HG03108 (cell line): ENCODE data around the gene SLC6A9.
A peak's percentile ranks its signal among the peaks of the same experiment; 100 is the strongest.

Source experiments
- ATAC-seq: cut with Tn5 transposase; IDR thresholded peaks from one replicate; pipeline ENCODE4 v1.9.1; 2021; ENCODE audit warnings: moderate library complexity; ENCODE audit not compliant: unreplicated experiment

SLC6A9 gene

DNA sequence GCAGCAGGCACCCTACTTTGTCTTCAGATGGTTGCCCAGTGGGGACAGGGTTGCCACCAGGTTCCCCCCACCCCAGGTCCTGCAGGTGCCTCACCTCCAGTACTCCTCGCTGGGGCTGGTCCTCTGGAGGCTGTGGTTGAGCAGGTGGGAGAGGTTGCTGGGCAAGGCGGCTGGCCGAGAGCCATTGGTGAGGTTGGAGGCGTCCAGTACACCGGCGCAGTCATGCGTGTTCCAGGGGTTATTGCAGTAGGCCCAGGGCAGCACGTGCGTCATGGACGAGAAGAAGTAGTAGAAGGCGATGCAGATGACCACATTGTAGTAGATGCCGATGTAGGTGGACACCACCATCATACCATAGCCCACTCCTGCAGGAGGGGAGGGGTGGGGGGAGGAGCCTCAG, 23.0 kb downstream of the SLC6A9 start:
- ATAC-seq, result no peak

DNA sequence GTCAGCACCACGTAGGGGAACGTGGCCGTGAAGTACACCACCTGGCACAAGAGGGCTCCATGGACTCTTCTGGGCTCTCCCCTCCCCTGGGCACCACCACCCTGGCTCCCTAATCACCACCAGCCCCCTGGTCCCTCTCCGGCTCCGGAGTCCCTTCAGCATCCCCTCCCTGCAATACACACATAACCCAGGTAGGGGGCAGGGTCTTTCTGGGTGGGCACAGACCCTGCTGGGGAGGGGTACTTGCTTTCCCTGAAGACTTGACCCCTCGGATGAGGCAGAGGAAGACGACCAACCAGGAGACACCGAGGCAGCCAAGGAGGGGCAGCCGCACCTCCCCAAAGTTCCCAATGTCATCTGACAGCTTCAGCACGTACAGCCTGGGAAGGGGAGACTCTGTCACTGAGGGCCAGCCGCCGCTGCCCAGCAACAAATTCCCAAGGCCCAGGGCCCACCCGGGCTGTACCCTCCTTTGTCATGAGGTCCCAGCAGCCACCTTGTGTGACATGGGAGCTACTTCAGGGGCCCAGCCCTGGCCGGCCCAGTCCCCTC, 28.6 kb downstream of the SLC6A9 start:
- ATAC-seq, result no peak

DNA sequence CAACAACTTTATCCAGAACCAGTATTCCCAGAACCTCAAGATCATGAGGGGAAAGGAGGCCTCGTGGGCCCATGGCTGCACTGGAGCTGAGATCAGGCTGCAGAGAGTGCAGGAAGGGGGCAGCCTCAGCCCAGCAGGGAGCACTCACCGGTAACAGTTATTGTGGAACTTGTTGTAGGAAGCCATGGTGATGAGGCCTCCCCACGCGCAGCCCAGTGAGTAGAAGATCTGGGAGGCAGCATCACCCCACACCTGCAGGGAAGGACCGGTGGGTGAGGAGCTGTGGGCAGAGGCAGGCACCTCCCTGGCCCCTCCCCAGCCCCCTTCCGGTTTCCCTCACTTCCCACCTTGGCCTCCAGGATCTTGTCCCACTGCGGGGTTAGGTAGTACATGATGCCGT, 29.1 kb downstream of the SLC6A9 start:
- ATAC-seq, result no peak

DNA sequence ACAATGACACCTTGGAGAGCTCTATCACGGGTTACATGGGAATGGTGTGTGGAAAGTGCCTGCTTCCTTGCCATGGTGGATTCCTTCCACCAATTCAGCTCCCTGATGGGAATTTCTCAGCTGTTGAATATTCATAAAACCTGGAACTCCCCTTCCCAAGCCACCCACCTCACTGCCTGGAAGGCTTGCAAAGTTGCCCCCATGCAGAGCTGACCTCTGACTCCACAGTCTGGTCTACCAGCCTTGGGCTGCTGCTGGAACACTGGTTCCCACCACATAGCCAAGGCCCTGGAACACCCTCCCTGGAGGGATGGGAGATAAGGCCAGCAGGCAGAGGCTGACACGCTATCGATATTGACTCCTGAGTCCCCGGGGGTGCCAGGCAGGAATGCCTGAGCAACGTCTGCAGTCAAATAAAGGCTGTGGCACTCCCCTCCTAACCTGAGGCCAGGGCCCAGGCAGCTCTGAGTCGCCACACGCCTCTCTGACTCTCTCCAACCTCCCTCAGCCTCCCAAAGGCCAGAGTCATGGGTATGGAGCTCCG, 31.1 kb downstream of the SLC6A9 start:
- no peak for ATAC-seq

DNA sequence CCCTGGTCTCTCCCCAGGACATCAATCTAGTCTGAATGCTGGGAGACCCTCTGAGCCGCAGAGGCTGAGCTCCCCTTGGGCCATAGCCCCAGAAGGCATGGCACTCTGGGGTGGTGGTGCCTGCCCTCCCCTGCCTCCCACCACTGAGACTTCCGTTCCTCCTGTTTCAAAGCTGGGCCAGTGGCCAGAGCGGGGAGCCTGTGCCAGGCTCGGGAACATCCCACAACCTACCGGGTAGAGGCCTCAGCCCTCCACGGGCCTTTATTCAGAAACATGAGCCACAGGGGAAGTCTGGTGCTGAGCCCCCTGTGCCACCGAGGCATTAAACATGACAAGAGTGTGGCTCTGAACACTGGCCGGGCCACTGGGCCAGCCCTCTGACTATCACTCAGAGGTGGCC, 31.8 kb downstream of the SLC6A9 start:
- ATAC-seq, result no peak

DNA sequence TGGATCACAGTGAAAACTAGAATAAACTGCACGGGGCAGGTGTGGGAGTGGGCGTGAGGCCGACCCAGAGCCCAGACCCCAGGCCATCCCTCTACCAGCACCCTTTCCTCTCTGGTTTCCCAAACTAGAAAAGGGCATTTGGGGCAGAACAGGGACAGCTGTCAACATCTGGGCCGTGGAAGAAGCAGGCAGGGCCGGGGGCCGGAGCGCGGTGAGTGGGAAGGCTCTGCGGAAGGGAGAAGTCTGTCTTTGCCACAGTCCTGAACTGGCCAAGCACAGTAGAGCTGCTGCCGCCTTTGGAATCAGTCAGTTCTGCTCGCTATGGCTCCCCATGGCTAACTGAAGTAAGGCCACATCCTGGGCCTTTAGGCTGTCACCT, 33.3 kb downstream of the SLC6A9 start:
- no peak for ATAC-seq

DNA sequence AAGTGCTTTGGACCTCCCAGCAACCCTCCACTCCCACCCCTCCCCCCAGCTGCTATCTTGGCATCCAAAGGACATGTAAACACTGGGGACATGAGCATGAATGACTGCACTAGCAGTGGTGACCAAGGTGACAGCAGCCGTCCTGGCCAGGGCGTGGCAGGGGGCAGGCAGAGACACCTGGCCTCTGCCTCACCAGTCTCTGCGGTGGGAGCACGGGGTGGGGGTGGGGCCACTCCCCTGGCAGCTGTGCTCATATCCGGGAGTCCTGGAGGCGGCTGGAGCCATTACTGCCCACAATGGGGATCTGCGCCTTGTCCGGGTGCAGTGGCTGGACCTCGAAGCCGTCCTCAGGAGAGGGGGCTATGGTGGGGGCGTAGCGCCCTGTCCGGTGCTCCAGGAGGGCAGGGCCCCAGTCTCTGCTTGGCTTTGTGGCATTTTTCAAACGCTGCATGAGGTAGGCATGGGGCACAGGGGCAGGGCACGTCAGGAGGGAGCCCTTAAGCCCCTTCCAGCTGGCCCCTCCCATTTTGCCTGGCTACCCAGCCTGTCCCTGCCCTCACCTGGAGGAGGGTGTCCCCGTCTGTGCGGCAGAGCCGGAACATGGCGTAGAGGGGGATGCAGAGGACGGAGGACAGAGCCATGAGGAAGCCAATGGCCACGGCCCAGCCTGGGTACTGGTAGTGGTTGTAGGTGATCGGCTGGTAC, 33.8 kb downstream of the SLC6A9 start:
- no peak for ATAC-seq

DNA sequence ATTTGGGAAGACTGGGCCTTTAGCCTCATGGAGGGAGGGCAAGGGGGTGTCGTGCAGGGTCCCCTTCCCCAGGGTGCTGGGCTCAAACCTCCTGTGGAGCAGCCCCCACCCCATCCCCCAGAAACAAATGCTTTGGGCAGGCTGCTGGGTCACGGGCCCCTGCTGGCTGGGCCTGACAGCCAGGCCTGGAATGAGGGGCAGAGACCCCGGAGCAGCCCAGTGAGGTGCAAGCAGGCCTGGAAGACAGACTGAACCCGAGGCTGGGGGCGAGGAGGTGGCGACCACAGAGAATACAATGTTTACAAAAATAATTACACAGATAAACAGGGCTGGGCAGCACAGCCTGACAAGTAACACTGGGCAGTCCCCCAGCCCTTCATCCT, 34.5 kb downstream of the SLC6A9 start:
- ATAC-seq, result no peak

DNA sequence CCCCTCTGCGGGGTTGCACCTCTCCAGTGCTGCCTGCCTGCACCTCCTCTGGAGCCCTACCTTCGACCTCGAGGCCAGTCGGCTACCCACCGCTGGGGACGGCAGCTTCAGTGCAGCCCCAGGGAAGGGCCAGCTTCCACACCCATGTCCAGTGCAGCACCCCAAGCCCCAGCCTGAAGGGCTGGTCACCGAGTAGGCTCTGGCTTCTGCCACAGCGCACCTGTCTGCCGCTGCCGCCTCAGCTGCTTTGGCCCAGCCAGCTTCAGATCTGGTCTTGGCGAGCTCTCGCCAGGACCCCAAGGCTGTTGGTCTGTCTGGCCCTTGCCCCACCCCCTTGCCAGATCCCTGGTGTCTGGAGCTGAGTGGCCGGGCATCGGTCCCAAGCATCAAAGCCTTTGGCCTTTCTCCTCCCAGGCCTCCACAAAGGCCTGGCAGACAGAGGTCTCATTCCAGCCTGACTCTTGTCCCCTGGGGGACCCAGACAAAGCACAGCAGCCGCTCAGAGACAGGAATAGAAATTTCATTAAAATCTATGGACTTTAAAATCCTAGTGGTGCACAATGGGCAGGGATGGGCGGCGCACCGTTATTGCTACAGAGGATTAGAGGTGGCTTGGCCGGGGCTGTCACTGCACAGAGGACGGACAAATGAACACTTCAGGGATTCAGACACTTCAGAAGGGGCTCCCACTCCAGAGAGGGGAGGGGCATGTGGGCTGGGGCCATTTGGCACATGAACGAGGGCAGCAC, 35.1 kb downstream of the SLC6A9 start:
- no peak for ATAC-seq

DNA sequence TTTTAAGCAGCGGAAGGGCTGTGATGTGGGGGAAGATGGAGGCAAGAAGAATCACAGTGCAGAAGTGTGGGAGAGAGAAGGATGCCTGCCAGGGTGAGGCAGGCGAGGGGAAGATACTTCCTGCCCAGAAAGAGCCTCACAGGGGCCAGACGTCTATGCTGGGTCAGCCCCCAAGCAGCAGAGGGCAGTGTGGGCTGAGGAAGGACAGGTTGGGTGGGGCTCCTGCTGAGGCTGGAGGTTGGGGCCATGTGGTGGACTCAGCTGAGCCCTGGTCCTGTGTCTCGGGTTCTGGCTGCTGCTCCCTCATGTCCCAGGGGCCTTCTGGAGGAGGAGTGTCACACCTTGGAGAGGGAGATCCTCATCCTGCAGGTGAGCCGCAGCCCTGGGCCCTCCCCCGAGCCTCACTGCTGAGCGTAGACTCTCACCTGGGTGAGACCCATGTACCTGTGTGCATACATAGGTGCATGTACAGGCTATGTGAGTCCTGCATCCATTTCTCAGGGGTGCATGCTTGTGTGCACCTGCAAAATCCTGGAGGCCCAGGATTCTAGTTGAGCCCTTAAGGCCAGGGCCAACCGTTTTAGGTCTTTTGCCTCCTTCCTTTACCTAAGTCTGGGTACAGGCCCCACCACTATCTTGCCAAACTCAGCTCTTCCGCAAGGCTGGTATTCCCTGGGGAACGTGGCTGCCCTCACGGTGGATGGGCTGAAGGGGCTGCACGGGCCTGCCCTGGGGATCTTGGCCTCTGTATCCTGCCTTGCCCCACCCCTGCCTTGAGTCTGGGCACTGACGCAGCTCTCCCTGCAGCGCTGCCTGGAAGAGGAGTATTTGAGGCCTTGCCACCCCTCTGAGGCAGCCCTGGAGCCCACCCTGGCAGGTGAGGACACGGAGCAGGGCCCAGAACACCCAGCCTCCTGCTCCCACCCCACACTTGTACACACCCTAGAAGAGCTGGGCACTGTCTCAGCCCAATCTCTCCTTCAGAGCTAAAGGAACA, 36.2 kb downstream of the SLC6A9 start:
- ATAC-seq, result no peak

DNA sequence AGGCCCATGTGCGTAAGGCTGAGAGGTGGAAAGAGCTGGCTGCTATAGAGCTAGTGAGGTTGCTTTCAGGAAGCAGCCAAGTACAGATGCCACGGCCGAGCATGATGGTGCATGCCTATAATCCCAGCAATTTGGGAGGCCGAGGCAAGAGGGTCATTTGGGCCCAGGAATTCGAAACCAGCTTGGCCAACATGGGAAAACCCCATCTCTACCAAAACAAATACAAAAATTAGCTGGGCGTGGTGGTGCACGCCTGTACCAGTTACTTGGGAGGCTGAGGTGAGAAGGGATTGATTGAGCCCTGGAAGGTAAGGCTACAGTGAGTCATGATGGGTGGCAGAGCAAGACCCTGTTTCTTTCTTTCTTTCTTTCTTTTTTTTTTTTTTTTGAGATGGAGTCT, 37.2 kb downstream of the SLC6A9 start:
- no peak for ATAC-seq

DNA sequence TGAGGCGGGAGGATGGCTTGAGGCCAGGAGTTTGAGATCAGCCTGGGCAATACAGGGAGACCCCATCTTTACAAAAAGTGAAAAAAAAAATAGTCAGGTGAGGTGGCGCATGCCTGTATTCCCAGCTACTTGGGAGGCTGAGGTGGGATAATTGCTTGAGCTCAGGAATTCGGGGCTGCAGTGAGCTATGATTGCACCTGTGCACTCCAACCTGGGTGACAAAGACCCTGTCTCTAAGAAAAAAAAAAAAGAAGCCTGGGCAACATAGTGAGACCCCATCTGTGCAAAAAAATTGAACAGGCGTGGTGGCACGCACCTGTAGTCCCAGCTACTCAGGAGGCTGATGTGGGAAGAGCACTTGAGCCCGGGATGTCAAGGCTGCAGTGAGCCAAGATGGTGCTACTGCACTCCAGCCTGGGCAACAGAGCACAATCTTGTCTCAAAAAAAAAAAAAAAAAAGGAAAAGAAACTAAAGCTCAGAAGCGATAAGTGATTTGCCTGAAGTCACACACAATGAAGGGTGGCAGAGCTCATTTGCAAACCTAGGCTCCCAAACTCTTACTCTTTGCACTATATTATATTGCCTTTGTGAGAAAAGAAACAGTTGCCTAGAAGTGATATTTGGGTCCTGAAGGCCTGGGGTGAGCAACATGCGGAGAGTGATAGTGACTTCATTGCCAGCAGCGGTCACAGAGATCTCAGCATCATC, 37.9 kb downstream of the SLC6A9 start:
- ATAC-seq, result no peak

DNA sequence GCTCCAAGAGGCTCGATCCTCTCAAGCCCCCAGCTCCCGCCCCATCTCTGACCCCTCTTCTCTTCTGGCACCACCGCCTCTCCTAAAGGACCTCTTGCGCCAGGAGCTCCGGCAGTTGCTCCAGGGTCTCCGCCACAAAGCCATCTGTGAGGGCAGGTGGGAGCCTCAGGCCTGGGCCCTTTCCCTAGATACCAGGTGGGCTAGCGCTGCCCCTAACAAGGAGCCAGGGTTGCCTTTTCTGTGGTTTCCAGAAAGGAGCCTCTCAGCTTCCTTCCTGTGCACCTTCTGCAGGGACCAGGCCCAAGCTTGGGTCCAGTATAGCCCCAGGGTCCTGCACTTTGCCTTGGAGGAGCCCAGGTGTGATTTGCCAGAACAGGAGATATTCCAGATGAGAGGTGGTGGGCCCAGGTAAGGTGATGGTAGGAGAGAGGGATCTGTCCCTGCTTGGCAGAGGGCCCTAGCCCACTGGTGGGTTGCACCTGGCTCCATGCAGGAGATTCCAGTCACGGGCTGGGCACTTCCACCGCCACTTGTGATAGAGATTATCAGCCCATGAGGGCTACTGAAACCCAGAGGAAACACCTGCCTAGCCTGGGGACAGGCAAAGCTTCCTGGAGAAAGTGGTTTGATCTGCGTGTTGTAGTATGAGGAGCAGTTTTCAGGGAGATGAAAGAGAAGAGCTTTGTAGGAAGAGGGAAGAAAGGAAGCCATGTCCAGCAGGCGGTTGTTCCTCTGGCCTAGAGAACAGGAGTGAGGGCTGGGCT, 38.8 kb downstream of the SLC6A9 start:
- ATAC-seq, result no peak

DNA sequence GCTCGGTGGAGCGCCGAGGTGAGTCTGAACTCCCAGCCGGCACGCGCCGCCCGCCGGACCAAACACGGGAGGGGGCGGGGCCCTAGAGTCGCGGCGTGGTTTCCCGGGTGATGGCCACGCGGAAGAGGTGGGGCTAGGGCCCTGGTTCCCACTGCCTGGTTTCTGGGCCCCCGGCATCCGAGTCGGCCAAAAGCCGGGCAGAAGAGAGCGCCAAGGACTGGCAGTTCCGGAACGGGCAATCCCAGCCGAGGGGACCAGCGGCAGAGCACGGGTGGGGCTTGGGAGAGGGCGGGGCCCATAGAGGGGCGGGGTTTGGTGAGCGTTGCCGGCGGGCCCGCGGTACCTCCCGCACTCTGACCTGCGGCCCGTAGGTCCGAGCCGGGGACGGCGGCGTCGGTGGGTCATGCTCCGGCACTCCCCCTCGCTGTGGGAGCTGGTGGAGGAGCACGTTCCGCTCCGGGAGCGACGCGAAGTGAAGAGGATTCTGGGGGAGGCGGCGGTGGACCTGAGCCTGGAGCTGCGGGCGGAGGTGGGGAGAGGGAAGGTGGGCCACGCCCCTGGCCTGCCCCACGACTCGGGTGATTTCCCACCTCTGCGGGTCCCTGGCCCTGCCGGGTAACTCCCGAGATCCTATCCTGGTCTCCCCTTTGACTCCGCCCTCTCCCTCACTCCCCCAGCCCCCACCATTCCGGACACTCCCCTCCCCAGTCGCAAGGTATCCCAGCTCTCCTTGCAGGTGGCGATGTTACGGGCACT, 39.6 kb downstream of the SLC6A9 start, which contains the start of gene CCDC24:
CCDC24 (plus strand) TSS at position 124 of the 756 bp plus-strand sequence; CDS start at position 404, 280 bp downstream.
- ATAC-seq, result peak; percentile 49

DNA sequence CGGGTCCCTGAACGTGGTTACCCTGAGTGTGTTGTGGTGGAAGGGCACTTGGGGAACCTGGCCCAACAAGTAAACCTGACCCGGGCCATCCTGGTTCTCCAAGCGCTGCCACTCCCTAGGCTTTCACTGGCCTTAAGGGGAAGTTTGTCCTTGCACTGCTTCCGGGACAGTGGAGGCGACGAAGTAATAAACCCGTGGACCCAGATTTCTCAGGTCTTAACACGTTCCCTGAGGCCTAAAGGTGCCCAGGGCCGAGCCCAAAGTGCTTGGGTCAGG, 40.1 kb downstream of the SLC6A9 start:
- no peak for ATAC-seq

DNA sequence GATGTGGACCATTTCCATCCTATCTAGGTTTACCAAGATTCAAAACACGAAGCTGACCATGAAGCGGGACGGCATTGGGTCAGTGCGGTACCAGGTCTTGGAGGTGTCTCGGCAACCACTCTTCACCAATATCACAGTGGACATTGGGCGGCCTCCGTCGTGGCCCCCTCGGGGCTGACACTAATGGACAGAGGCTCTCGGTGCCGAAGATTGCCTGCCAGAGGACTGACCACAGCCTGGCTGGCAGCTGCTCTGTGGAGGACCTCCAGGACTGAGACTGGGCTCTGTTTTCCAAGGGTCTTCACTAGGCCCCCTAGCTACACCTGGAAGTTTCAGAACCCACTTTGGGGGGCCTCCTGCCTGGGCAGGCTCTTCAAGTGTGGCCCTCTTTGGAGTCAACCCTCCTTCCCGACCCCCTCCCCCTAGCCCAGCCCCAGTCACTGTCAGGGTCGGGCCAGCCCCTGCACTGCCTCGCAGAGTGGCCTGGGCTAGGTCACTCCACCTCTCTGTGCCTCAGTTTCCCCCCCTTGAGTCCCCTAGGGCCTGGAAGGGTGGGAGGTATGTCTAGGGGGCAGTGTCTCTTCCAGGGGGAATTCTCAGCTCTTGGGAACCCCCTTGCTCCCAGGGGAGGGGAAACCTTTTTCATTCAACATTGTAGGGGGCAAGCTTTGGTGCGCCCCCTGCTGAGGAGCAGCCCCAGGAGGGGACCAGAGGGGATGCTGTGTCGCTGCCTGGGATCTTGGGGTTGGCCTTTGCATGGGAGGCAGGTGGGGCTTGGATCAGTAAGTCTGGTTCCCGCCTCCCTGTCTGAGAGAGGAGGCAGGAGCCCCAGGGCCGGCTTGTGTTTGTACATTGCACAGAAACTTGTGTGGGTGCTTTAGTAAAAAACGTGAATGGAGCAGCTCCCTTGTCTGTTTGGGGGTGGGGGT, 40.7 kb downstream of the SLC6A9 start:
- no peak for ATAC-seq

DNA sequence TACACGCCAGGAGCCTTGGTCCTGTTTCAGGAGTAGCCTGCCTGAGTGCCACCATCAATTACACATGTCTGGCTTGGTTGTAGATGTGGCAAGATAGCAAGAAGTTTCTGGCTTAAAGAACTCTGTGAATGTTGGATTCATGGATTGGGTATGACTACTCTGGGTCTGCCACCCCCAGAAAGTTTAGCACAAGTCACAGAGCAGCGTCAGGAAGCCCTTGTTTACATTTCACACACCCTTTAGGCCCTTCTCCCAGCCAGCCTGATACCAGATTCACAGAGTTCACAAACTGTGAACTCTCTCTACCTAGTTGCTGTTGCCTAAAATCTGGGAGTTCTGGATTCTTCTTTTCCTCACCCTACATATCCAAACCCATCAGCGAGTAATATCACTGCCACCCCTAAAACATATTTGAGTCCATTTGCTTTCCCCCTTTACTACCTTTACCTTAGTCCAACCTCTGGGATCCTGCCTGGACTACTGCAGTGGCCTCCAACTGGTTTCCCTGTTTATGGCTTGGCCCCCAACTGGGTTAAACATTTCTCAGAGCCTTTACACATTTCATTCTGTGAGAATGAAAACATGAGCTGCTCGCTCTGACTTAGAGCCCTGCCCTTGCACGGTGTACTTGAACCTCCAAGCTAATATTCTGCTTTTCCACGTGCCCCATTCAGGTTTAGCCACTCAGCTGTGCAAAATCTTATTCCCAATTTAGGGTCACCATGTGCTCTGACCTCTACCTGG, 43.9 kb downstream of the SLC6A9 start:
- no peak for ATAC-seq
